ENCODE data around the gene CEMIP2. TPM values are rescaled to one million over a fixed set of nuclear protein-coding genes. Genes with fewer than 3 reads are reported as not detected.

The CEMIP2 gene
- total and polyA plus RNA-seq, 4 donors: 18.8 to 123 (median 38.6) TPM

DNA sequence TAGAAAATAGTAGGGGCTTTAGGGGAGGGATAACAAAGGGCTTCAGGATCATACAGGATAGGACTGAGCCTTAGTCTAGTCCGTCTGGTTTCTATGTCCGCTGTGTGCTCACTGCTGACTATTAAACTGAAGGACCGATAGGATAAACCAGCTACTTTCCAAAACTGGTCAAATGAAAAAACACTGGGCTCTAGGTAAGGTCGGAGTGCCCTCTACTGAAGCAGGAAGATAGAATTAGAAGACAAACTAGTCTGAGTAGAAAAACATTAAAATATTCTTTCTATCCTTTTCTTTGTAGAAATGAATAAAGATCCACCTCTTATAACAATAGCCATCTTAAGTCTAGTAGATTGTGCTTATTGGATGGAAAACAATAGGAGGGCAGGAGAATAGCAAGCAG lies 133.6 kb downstream of the CEMIP2 start:
- 74% methylated on average over 4 of the region's 4 CpGs for WGBS
- H3K27me3 ChIP-seq (ENCODE audit: control insufficient read depth in 4 of 4, insufficient read depth in 4 of 4, low read length in 3 of 4): no peaks in the 10 kb centered on the region
- H3K4me3 ChIP-seq (ENCODE audit: low read depth in 1 of 3, low read length in 3 of 3): no peak overlapping the region
- H3K36me3 ChIP-seq (ENCODE audit: control insufficient read depth in 4 of 4, insufficient read depth in 3 of 4, low read depth in 1 of 4, low read length in 3 of 4): no peaks in the 10 kb centered on the region
- TF ChIP-seq, protein P1, sequence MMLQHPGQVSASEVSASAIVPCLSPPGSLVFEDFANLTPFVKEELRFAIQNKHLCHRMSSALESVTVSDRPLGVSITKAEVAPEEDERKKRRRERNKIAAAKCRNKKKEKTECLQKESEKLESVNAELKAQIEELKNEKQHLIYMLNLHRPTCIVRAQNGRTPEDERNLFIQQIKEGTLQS (IDR thresholded peaks at IDR 0.05): no peak
- TF ChIP-seq TAF1 (conservative IDR thresholded peaks at IDR 0.05) (no peak), RAD21 (IDR thresholded peaks at IDR 0.05) (peak; percentile 56 to 69)
- no peaks in the 10 kb centered on the region for H3K9me3 ChIP-seq (ENCODE audit: control insufficient read depth in 4 of 4, low read length in 3 of 4)
- H3K4me1 ChIP-seq (ENCODE audit: control insufficient read depth in 4 of 4, insufficient read depth in 4 of 4, low read length in 3 of 4): no peaks in the 10 kb centered on the region
- no peak for DNase-seq (ENCODE audit: low spot score)
- no peak overlapping the region for H3K27ac ChIP-seq (ENCODE audit: low read depth in 1 of 2, low read length in 2 of 2)
- no peak overlapping the region for H3K9ac ChIP-seq (ENCODE audit: low read depth in 1 of 2, low read length in 2 of 2)

Other genes with a start within 250 kb of the CEMIP2 start
- 10 to 100 TPM; 12.9 to 17.7 TPM for gene ABHD17B, start 142.7 kb upstream of the CEMIP2 start, total RNA-seq
- 1 to 10 TPM; 5.2 to 7.4 TPM for gene ABHD17B, start 142.7 kb upstream of the CEMIP2 start, polyA plus RNA-seq
- gene C9orf85, start 143.1 kb upstream of the CEMIP2 start, total RNA-seq: 1 to 10 TPM; 3.9 to 6.6 TPM
- gene C9orf85, start 143.1 kb upstream of the CEMIP2 start, polyA plus RNA-seq: 1 to 10 TPM; 3.6 to 3.8 TPM

Measured in liver (tissue), 9 donors.